Body of pancreas (tissue), 4 donors: ENCODE results near the gene PAGR1.

Source experiments
- POLR2A ChIP-seq, 3 donors: fragments of 450-650 bp; IDR thresholded peaks; one replicate each; pipeline ENCODE4 v1.6.1; 2016; ENCODE audit warnings: antibody characterized with exemption in 3 of 3, mild to moderate bottlenecking in 2 of 3
- TF ChIP-seq, protein P1 (sequence below), 7 experiments: fragments of 450-650 bp in 4 of 7; fragments of 200-600 bp in 3 of 7; sonication (generic) in 3 of 7; IDR thresholded peaks; one replicate each; pipeline ENCODE4 v1.5.1; 2016 to 2019; ENCODE audit warnings: antibody characterized with exemption in 7 of 7

DNA sequence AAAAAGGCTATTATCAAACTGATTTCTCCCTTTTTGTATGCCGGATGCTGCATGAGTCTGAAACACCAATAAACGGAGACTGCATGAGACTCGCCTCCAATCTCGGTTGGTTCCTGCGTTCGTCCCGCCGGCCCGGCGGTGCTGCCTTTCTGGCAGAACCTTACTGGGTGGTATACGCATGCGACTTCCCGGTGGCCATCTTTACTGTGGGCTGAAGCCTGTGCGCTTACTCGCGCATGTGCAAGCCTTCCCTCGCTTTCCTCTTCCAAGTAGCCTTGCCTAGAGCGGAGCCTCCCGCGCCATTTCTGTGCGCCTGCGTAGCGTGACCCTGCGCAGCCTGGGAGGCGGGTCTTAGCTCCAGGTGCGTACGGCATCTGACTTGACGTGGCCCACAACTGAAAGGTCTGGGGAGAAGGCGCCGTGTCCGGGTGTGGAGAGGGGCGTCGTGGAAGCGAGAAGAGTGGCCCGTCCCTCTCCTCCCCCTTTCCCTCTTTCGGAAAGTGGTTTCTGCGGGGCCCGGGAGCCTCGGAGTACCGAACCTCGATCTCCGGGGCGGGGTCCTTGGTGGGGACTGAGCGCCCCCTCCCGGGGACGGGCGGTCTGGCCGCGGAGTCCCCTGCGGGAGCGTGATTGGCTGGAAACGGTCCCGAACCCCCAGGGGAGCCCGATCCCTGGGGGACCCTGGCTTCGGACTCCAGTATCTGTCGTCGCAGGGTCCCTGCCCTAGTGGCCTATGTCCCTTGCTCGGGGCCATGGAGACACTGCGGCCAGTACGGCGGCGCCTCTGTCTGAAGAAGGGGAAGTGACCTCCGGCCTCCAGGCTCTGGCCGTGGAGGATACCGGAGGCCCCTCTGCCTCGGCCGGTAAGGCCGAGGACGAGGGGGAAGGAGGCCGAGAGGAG, at the start of gene PAGR1:
- peak; percentile 49 to 87 (median 85) for TF ChIP-seq POLR2A (IDR thresholded peaks at IDR 0.05)
- TF ChIP-seq, protein P1, sequence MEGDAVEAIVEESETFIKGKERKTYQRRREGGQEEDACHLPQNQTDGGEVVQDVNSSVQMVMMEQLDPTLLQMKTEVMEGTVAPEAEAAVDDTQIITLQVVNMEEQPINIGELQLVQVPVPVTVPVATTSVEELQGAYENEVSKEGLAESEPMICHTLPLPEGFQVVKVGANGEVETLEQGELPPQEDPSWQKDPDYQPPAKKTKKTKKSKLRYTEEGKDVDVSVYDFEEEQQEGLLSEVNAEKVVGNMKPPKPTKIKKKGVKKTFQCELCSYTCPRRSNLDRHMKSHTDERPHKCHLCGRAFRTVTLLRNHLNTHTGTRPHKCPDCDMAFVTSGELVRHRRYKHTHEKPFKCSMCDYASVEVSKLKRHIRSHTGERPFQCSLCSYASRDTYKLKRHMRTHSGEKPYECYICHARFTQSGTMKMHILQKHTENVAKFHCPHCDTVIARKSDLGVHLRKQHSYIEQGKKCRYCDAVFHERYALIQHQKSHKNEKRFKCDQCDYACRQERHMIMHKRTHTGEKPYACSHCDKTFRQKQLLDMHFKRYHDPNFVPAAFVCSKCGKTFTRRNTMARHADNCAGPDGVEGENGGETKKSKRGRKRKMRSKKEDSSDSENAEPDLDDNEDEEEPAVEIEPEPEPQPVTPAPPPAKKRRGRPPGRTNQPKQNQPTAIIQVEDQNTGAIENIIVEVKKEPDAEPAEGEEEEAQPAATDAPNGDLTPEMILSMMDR (IDR thresholded peaks at IDR 0.05), result peak; percentile 80 to 93 (median 89)
